ENCODE measurements around the gene ALS2CL. TPM values are rescaled to one million over a fixed set of nuclear protein-coding genes. Genes with fewer than 3 reads are reported as not detected.

The ALS2CL gene
- polyA plus RNA-seq, 1 donor = 6.3 TPM

DNA sequence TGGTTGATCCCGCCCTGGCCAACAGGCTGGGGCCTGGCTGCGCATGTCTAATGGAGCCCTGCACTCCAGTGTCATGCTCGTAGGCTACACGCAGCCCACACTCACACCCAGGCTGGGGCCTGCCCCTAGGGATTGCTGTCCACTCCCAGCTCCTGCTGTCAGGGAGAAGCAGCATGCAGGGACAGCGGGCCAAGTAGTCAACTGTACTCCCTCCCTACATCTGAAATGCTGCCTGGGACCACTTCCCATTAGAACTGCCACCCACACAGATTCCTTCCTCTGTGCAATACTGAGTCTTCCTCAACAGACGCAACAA, 16.1 kb downstream of the ALS2CL start:
- peak; percentile 59 for DNase-seq

DNA sequence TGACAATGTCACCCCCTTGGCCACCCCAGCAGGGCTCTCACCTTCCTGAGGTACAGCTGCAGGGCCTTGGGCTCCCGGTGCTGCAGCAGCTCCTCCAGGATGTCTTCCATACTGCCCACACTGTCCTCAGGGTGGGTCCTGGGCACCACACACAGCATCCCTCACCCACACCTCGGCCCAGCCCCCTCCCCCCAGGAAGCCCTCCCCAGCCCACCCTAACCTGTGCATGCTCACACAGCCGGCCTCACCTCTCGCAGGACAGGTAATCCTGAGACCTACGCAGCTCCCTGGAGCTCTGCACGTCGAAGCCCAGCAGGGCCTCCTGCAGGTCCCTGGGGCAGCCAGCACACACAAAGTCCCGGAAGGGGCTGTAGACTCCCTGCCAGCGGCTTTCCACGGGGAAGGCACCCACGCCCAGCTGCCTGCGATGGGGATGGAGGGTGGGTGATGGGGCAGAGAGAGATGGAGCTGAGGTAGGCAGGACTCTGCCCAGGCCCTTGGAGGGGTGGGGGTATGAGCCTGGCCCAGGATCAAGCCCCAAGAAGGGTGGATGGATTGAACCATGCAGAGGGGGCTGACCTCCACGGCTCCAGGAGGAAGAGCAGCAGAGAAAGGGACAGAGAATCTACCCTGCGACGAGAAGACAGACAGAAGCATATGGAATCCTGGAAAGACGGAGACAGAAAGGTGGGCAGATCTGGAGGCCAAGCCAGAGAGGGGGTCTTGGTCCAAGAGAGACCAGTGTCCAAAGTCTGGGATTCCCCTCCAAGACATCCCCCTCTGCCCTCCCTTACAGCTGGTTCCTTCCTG, 16.7 kb downstream of the ALS2CL start:
- no peak for DNase-seq

DNA sequence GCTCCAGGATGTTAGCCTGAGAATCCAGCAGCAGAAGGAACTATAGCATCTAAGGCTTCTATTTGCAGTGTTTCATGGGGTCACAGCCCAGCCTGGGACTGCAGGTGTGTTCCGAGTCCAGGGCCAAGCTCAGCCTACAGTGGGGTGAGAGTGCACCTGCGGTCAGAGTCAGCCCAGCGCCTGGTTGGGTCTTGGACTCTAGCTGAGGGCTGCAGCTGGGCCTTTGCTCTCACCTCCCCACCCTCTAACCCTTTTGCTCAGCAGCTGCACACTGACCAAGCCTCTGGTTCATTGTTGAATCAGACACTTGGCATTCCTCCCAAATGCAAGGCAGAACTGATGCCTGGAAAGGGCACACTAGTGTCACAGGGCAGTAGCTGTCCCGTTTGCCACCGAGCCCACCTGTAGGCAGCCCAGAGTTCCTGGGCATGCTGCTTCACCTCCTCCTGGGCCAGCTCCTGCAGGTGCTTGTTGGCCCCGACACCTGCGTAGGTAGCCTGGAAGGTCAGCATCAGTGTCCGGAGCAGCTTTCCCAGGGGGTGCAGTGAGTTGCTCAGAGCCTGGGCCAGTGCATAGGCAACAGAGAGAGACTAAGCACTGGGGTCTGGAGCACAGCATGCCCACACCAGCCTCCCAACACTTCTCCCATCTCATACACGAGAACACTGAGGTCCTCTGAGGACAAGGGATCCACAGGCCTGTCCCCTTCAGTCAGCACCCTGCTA, 17.5 kb downstream of the ALS2CL start:
- no peak for DNase-seq

DNA sequence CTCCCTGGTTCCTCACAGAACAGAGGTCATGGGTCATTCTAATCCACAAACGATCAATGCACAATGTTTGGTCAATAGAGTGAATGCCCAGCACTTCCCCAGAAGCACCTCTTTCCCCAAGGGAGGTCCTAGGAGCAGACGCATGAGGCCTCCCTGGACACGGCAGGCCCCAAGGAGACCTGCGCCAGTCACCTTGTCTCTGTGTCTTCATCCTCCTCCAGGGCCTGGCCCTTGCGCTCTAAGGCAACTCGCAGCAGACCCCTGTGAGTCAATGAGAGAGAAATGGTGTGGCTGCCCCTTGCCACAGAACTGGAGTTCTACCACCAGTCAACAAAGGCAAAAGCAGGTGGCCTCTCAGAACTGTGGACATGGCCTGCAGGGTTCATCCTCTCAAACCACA, 18.1 kb downstream of the ALS2CL start:
- no peak for DNase-seq

DNA sequence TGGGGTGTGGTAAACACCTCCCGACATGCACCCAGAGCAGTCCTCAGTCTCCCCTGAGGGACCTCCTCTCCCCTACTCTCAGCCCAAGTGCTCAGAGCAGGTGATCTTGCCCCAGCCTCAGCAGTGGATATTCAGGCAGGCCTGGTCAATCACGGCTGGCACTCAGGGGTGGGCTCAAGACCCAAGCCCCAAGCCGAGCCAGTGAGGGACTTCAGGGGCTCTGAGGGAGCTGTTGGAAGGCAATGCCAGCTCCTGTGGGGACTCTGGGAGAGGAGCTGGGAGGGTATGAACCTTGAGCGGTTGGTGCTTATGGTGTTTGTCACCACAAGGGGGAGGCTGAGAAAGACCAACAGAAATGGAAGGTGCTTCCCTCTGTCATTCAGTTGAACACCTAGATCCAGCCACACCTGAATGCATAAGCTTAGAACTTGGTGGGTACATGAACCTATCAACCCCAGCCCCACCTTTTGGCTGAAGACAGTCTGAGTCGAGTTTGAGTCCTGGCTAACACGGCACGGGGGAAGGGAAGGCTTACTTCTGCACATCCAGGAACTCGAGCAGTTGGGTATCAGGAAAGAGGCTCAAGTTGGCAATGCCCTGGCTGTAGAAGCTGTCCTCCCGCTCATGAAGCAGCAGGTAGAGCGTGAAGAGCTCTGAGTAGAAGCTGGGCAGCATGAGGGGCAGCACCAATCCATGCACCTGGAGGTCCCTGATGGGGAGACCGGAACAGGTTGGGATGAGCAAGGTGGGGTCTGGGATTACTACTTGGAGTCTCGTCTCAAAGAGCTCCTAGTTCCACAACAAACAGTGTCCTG, 19.2 kb downstream of the ALS2CL start:
- DNase-seq = no peak

DNA sequence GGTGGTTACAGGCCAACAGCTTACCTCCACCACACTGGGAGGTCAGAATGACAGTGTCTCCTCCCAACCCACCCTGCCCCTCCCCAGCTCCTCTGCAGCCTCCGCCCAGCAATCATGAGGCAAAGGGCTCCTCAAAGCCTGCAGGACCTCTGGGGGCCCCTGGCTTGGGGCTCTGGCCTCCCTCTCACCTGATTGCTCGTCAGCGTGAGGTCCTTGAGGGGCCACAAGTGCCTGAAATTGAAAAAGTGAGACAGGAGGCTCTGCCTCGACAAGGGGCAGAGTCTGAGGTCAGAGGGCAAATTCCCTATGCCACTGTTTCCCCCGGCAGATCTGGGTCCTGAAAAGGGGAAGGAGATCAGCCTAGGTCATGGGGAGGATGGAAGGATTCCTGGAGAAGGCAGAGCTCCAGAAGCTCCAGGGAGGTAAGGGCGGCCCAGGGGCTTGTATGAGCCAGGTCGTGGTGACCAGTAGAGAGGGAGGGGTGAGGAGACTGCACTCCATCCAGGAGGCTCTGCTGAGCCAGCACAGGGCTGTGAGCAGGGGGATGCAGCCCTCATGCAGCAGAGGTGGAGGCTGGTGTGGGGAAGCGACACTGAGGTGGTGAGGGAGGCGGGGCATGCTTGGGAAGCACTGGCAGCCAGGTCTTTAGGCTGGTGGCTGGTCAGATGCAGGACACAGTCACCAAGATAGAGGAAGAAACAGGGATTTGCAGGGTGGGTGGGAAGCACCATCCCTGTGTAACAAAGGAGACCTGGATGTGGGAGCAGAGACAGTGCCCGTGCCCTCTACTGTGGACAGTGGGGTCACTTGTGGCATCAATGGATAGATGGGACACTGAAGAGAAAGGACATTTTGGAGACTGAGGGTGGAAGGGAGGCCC, 20.1 kb downstream of the ALS2CL start:
- DNase-seq = no peak

DNA sequence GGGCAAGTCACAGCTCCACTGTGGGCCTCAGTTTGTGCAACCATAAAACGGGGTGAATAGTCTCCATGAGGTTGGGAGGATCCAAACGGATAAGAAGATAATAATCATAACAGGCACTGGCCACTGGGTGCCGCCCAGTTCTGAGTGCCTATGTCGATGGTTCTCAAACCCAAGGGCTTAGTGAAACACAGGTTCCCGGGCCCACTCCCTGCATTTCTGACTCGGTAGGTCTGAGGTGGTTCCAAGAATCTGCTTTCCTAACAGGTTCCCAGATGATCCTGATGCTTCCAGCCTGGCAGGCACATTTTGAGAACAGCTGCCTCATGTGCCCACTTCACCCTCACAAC, 21.2 kb downstream of the ALS2CL start:
- no peak for DNase-seq

DNA sequence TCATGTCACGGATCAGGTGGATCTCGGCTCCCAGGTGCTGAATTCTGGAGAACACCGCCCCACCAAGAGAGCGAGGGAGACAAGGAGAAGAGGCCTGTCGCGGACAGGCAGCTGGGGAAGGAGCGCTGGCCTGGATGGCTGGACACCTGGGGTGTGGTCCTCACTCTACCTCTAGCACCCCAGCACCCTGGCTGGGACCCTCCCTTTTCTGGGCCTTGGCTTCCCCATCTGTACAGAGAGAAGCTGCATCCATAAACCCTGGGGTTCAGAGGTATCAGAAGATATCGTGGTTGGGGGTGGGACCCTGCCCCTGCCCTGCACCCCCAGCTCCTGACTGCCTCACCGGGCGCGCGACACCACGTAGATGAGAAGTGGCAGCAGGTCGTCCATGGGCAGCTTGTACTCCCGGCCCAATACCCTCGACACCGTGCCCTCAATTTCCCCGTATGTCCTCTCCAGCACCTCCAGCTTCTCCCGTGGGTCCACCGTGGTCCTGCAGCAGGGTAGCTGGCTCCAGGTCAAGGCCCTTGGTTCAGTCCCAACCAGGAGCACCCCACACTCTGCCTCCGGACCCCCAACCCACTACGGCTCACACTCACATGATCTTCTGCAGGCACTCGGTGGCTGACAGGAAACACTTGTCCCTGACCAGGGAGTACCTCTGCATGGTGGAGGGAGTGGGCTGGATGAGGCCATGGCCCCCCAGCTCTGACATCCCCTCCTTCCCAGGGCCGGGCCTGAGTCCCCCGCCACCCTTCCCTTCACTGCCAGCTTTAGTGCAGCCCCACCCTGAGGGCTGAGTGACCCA, 21.7 kb downstream of the ALS2CL start:
- no peak for DNase-seq

DNA sequence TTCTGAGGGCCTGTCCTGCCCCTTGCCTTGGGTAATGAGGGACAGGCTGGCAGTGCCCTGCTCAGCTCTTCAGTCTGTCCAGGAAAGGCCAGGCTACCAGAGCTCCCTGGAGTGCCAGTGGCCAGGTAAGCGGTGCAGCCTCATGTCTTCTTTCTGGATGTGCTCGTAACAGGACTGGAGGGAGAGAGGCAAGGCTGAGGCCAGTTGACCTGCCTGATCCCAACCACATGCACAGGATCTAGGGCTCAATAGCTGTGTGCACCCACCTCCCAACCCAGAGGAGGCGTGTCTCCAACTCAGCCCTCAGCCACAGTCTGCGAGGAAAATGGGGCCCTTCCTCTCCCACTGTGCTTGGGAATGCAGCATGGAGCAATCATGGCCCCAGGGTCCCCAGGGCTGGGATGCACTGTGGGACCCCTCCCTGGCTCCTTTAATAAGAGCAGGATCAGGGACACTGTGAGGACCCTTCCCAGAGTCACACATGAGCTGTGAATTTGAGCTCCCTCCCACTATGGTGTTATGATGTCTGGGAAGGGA, 22.5 kb downstream of the ALS2CL start:
- DNase-seq = no peak

DNA sequence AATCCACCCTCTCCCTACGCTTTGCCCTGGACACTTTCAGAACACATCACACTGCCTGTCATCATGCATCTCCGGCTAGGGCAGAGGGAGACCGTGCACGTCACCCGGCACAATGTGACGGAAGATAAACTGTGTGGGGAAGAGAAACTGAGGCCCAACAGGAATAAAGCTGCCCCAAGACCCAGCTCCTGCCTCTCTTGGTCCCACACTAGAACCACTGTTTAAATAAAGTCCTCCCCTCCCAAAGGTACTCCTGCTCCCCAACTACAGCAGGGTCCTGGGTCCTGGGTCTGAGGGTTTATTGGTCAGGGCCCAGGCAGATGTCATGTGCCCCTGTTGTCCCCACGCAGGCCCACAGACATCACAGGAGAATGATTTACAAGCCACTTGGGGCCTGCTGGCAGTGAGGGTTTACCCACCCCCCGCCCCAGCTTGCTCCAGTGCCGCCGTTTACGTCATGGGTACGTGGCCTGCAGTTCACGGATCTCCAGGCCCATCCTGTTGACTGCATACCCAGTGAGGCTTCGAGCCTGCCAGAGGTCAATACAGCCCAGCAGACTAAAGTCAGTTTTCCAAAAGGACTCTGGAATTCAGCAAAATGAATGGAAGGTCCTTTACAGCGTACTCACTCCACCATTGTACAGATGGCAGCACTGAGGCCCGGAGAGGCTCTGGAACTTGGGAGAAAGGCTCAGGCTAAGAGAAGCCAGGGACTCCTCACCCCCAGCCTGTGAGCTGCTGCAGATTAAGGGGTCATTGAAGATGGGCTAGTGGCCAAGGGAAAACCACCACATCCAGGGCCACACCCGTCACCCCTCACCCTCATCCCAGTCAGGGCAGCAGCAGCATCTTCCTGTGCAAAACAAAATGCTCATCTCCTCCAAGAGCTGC, 23.2 kb downstream of the ALS2CL start:
- DNase-seq = no peak

DNA sequence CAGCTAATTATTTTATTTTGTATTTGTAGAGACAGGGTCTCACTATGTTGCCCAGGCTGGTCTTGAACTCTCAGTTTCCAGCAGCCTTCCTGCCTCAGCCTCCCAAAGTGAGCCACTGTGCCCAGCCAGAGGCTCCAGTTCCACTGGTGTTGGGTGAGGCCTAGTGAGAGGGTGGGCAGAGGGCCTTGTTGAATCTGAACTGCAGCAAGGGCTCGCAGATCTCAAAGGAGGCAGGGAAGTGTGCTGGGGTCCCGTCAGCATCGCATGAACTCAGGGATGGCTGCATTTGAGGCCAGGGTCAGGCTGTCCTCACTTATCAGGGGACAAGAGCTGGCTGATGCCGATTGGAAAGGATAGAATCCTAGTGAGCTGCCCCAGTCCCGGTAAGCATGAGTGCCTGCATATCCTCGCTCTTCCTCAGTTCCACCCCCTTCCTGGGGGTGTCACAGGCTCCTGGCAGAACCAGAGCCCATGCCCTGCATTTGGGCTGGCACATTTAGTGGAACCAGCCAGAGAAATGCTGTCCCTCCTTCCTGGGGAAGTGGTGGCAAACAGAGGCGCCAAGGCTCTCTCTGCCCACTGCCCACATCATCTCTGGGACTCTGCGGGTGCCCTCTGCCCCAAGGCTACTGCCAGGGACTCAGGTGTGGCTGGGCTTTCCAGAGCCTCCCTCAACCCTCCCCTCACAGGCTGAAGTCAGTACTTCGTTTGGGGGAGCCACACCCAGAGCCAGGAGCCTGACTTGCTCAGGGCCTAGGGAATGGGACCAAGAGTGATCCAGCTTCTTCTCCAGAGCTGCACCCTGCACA, 24.1 kb downstream of the ALS2CL start:
- DNase-seq = no peak

DNA sequence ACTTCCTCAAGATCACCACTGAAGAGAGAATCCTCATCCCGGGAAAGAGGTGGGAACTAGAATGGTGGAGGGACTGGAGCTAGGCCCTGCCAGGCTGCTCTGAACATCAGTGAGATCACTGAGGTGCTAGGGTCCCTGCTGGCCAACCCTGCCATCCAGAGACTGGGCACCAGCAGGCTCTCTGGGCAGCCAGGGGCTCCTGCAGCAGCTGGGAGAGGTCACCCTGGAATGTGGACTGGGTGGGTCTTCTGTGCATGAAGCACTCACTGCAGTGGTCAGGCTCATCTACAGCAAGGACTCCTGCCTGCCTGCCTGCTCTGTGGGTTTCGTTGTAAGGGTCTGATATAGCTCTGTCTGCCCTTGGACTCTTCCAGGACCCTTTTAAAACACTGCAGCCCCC, 24.9 kb downstream of the ALS2CL start:
- DNase-seq = no peak

DNA sequence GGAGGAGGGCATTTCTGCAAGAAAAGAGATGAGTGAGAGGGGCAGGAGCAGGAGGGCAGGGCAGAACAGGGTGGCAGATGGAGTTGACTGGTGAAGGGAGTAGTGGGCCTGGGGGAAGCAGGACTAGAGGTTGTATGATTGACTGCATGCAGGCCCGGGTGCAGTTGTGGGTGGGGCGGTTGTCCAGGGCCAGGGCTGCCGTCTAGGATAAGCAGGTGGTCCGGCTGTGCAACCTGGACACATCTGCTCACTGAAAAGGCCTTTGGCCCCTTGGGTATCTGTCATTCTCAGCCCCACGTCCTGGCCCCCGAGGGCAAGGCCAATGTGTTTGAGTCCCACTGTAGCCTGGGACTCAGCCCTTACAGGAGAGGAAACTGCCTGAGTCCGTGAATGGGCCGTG, 25.4 kb downstream of the ALS2CL start:
- DNase-seq = no peak

DNA sequence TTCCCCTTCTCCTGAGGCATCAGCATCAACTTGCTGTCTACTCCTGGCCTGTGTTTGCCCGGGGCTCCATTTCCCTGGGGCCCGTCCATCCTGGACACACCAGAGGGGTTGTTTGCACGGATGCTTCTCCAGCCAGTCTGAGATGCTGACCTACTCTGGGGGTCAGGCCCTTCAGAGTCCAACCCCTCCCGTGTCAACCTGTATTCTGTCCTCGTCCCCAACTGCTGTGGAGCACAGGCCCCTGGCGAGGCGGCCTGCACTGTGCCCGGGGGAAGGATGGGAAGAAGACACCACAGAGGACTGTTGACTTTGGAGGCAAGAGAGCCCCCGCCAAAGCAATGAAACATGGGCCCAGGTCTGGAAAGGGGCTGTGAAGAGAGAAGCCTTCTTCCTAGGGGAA, 25.8 kb downstream of the ALS2CL start:
- no peak for DNase-seq

DNA sequence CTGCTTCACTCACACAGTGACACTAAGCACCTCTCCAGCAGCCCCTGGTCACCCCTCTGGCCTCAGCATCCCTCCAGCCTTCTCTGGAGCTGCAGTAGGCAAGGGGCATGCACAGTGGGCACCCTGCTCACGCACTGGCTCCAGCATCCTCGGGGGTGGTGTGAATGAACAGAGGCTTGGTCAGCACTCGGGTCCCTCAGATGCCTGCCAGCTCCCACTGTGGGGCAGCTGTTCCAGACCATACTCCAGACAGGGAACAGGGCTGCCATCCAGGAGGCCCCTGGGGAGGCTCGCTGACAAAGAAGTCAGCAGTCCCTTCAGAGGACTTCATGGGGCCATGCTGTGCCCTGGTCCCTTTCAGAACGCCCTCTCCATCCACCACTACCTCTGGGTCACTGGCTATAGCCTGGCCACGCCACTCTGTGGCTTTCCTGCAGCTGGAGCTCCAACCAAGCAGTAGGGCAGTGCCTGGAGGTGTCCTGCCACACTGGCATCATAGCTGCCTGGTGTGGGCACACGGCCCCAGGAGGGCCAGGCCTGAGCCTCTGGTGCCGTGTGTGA, 26.3 kb downstream of the ALS2CL start:
- DNase-seq = no peak

DNA sequence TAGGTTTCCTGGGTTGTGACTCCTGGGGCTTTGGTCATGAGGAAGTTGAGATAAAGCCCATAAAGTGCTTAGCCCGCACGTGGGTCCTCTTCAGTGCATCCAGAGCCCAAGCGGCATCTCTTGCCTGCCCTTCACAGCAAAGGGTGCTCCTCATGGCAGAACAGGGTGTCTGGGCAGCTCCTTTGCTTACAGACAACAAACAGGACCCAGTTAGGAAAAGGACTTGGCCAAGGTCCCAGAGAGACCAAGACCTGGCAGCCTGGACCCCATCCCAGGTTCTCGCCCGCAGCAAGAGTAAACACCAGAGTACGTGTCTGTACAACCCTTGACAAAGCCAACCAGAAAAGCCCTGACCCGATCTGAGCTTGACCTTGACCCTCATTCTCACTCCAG, 27.0 kb downstream of the ALS2CL start:
- DNase-seq = no peak

DNA sequence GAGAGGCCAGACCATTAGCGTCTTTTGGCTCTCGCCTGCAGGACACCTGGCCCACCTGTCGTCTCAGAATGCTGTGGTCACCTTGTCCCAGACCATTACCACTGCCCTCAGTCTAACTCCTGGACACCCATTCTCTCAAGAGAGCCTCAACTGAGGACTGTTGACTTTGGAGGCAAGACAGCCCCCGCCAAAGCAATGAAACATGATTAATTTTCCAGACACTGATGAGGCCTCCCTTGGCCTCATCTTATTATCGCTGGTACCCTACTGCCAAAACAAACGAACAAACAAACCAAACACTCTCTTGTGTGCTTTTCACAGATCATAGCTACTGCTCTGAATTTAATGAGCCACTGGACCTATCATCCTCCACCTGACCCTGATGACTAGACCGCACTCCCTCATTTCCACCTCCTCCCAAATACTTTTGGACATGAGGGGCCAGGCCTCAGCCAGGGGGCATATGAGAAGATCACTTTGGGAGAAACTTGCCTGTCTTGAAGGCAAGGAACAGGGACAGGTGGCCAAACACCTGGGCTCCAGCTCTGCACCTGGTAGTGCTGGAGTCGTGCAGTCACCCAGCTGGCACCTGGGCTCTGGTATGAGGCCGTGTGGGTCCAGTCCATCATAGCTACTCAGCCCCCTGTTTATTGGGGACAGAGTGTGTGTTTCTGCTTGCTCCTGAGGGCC, 27.6 kb downstream of the ALS2CL start:
- no peak for DNase-seq

DNA sequence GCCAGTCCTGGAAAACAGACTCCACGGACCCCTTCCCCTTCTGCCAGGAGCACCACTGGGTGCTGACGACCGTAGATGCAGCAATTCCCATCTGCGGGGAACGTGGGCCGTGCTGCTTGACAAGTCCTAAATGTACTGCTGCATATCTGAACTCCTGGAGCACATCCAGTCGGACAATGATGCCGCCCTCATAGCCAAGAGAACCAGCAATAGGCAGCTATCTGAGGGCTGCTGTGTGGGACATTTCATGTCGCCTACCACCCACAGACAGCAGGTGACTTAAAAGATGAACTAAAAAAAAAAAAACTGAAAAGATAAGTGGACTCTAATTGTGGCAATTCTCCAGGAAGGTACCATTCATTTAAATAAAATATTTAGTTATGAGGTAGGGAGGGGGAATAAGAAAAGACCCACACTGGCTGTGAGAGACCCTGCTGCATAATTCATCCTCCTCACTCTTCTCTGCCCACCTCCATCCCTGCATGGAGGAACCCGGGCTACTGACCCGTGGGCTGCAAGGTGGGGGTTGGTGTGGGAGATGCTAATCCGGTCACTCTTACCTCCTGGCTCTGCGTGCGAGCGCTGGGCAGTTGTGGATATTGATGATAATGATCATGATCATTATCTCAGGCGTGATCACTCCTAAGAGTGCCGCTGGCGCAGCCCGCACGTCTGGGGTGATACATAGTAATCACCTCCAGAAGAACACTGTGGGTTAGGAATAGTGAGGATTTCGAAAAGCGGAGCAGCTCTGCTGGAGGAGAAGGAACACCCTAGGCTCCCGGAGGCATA, 28.3 kb downstream of the ALS2CL start:
- DNase-seq = no peak

Measured in hindlimb muscle (tissue), 1 donor.